DOHH2 (cell line): ENCODE data around the gene TMEM52B.
"Not testable (repeated sequence)": the region's sequence is repeated elsewhere in the genome, so short reads cannot be mapped to it uniquely, and the experiment has no call there.

Experiments
- CTCF ChIP-seq: fragments of 200-600 bp; sonication (generic); IDR thresholded peaks from one replicate; pipeline ENCODE4 v1.5.1; 2014; ENCODE audit warnings: antibody characterized with exemption, mild to moderate bottlenecking, low read depth, low read length; ENCODE audit not compliant: poor library complexity, severe bottlenecking
- EZH2phosphoT487 ChIP-seq: fragments of 200-600 bp; sonication (generic); IDR thresholded peaks from 2 replicates; pipeline ENCODE4 v1.6.1; 2017; ENCODE audit warnings: borderline replicate concordance, mild to moderate bottlenecking, antibody characterized with exemption, low read length, moderate library complexity, mixed read lengths

DNA sequence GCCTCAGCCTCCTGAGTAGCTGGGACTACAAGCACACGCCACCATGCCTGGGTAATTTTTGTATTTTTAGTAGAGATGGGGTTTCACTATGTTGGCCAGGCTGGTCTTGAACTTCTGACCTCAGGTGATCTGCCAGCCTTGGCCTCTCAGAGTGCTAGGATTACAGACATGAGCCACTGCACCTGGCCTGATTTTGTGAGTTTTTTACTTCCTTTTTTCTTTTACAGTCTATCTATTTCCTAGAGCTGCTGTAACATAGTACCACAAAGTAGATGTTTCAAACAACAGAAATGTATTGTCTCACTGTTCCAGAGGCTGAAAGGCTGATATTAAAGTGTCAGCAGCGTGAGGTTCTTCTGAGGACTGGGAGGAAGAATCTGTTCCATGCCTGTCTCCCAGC, 25.7 kb downstream of the TMEM52B start:
- TF ChIP-seq CTCF, EZH2phosphoT487: not testable (repeated sequence)
